SK-N-SH treated with all-trans-retinoic acid at 6 μM for 48 hours (cell line): ENCODE measurements around the gene HEATR1.

ENCODE experiments used
- CREB5 ChIP-seq: fragments of 250-450 bp; sonication (Bioruptor Pico); IDR thresholded peaks from 2 replicates; pipeline ENCODE4 v1.5.1; 2020; ENCODE audit warnings: low read depth, mild to moderate bottlenecking, moderate library complexity
- CSDC2 ChIP-seq: fragments of 250-450 bp; sonication (Bioruptor Pico); IDR thresholded peaks from 2 replicates; pipeline ENCODE4 v1.5.0; 2020; ENCODE audit warnings: mild to moderate bottlenecking, moderate library complexity
- PATZ1 ChIP-seq: fragments of 250-450 bp; sonication (Bioruptor Pico); IDR thresholded peaks from 2 replicates; pipeline ENCODE4 v1.8.0; 2020; ENCODE audit warnings: mild to moderate bottlenecking, moderate library complexity, borderline replicate concordance
- ZC3H10 ChIP-seq: fragments of 250-450 bp; sonication (Bioruptor Pico); IDR thresholded peaks from 2 replicates; pipeline ENCODE4 v1.5.1; 2021; ENCODE audit warnings: mild to moderate bottlenecking, moderate library complexity

- TF ChIP-seq CREB5 (no peak), CSDC2 (no peak), ZC3H10 (CRISPR knock-in tag) (no peak), PATZ1 (CRISPR knock-in tag) (no peak)
Measured at GRCh38 chr1:236516929-236517704, 87.2 kb downstream of the HEATR1 start.
